Muscle of leg (tissue), 11 donors: Measurements from ENCODE around the gene FEN1. TPM values are rescaled to one million over a fixed set of nuclear protein-coding genes. Genes with fewer than 3 reads are reported as not detected.
A peak's percentile ranks its signal among the peaks of the same experiment; 100 is the strongest.

Experiments used
- DNase-seq: peaks from one replicate; pipeline ENCODE4 v3.0.0; 2013
- H3K27ac ChIP-seq: one replicate; pipeline ENCODE4 v1.5.1; 2013; ENCODE audit warnings: mild to moderate bottlenecking, low read length, control low read depth
- H3K27me3 ChIP-seq: one replicate; pipeline ENCODE4 v1.6.1; 2013; ENCODE audit warnings: low read length; ENCODE audit not compliant: control insufficient read depth, insufficient read depth
- H3K36me3 ChIP-seq: one replicate; pipeline ENCODE4 v1.6.1; 2013; ENCODE audit warnings: low read length; ENCODE audit not compliant: control insufficient read depth, insufficient read depth
- H3K4me1 ChIP-seq: one replicate; pipeline ENCODE4 v1.6.1; 2013; ENCODE audit warnings: low read length; ENCODE audit not compliant: control insufficient read depth, insufficient read depth
- H3K4me3 ChIP-seq: one replicate; pipeline ENCODE4 v1.5.1; 2013; ENCODE audit warnings: low read length, control low read depth
- H3K9me3 ChIP-seq: replicated peaks from 2 replicates; pipeline ENCODE4 v1.6.1; 2013; ENCODE audit warnings: low read depth, low read length; ENCODE audit not compliant: control insufficient read depth
- WGBS: methylation state at CpG from one replicate; pipeline ENCODE4 v1.1.5; 2013; ENCODE audit warnings: missing lambda C conversion rate; ENCODE audit not compliant: insufficient coverage; 5-methylcytosine and 5-hydroxymethylcytosine counted together
- polyA plus RNA-seq, 8 donors: library from polyadenylated mRNA; unstranded; fragments of 120-200 nt; gene quantifications; one replicate each; pipeline versions ENCODE4 v1.2.1 to v1.2.3, GENCODE V29; 2013; ENCODE audit warnings: inconsistent platforms in 1 of 8, low replicate concordance in 1 of 8; ENCODE audit not compliant: insufficient read length in 8 of 8, insufficient read depth in 1 of 8
- total RNA-seq: library from RNA; stranded (reverse); fragments of 120-200 nt; gene quantifications from one replicate; pipeline ENCODE4 v1.2.4, GENCODE V29; 2013

FEN1 gene
- total and polyA plus RNA-seq, 9 donors, result 14.7 to 21.3 (median 18.5) TPM

DNA sequence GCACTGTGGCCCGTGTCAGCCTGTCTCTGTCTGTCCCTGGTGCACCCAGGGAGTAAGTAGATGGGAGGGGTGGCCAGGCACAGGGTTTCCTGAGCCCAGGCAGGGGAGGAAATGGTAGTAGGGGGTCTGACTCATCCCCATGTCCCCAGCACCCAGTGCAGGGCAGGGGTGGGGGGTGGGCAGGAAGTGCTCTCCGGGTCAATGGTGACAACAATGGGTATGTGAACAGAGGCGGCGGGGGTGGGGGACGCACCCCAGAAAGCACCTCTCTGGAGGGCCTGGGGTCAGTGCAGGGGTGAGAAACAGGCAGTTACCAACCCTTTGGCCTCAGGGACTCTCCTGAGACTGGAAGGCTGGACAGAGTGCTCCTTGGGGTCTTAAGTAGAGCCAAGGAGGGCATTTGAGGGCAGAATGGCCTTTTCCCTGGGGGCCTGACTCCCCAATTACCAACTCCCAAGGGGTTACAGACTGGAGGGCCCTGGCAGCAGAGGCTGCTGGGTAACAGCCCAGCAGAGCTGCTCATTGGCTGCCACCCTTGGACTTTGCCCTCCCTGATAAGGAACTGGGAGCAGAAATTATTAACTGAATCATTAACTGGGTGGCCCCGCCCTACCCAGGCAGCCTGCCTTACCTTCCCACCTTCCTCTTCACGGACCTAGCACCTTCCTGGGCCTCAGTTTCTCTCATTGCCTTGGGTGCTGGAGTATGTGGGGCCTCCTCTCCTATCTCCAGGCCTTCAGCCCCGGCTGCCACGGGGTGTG is 36.1 kb upstream of the FEN1 start:
- Histone ChIP-seq H3K4me3 (no peak overlapping the region), H3K36me3 (no peaks in the 10 kb centered on the region), H3K27ac (no peak overlapping the region), H3K4me1 (peaks cover 13% of the 10 kb centered on the region), H3K9me3 (no peaks in the 10 kb centered on the region), H3K27me3 (peaks cover 28% of the 10 kb centered on the region)
- DNase-seq, result no peak
- no CpG with 5 or more reads among the region's 9 CpGs for WGBS

DNA sequence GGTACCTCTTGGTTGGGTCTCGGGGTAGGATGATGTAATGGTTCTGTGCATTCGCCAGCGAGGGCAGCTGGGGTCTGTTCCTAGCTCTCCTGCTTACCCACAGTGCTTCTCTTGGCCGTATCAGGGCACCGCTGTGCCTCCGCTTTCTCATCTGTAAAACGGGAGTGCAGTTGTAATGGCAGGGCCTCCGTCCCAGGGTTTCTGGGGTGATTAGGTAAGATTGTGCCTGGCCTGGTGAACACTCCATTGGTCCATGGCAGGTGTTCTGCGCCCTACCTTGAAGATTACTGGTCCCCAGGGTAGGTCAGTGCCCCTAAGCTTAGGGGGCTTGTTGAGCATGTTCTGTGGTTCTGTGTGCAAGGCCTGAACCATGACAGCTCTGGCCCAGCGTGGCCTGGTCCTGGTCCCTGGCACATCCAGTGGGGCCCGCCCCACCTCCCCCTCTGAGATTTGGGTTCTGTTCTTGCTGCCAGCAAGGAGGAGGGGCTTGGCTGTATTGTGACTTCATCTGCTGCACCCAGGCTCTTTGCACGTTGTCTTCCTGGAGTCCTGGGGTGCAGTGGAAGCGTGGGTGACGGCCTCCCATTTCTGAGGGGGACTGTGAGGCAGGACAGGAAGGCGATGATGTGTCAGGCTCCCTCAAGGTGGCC is 35.4 kb upstream of the FEN1 start:
- peaks cover 11% of the 10 kb centered on the region for H3K4me1 ChIP-seq
- DNase-seq, result no peak
- H3K9me3 ChIP-seq, result no peaks in the 10 kb centered on the region
- H3K27ac ChIP-seq, result no peak overlapping the region
- H3K36me3 ChIP-seq, result no peaks in the 10 kb centered on the region
- 93% methylated on average over 7 of the region's 15 CpGs for WGBS
- H3K27me3 ChIP-seq, result peaks cover 31% of the 10 kb centered on the region
- H3K4me3 ChIP-seq, result no peak overlapping the region

DNA sequence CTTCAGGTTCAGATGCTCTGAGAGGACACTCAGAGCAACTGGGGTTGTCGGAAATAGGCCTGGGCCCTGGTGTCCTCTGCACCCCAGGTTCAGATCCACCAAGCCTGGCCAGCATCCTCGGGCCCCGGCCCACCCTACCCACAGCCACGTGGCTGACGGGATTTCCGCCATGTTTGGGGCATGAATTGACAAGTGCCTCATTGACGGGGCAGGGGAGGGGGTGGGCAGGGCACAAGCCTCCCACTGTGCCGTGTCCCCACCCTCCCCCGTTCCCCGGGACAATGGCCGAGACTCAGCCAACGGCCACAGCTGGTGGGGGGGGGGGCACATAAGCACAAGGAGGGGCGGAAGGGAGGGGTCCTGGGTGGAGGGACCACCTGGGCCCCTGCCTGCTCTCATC is 31.8 kb upstream of the FEN1 start:
- 30% methylated on average over 2 of the region's 13 CpGs for WGBS
- no peak for DNase-seq
- peaks cover 23% of the 10 kb centered on the region for H3K27me3 ChIP-seq

DNA sequence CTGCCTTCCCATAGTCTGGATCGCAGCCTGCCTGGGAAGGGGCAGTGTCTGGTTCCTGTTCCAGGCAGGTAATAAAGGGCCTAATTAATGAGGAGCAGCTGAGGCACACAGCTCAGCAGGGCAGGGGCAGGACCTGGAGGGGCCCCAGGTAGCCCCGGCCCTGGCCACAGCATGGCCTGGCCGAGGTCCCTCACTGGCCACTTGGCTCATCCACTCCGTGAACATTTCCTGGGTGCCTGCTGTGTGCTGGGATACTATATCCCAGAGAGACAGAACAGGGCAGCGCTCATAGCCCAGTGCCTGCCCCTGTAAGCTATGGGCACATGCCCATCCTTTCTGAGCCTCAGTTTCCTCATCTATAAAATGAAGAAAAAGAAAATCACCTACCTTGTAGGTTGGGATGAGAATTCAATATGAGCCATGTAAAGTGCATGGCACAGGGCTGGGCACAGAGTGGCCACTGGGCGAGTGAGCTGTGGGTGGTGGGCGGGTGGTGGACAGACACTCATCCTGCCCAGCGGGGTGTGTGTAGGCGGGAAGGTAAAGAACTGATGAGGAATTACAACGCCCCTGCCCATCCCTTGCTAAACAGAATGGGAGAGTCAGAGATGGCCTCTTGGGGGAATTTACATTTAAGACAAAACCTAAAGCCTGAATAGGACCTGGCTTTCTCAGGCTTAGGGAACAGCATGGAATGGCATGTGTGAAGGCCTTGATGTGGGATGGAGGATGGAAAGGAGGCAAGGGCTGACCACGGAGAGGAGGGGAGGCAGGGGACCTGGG is 31.1 kb upstream of the FEN1 start:
- H3K4me1 ChIP-seq, result peaks cover 8% of the 10 kb centered on the region
- H3K27me3 ChIP-seq, result peaks cover 23% of the 10 kb centered on the region
- no peaks in the 10 kb centered on the region for H3K9me3 ChIP-seq
- no peak overlapping the region for H3K27ac ChIP-seq
- WGBS, result 48% methylated on average over 5 of the region's 11 CpGs
- no peak for DNase-seq
- no peak overlapping the region for H3K4me3 ChIP-seq
- H3K36me3 ChIP-seq, result no peaks in the 10 kb centered on the region

More for the DNA sequence above, 31.8 kb upstream of the FEN1 start:
- H3K9me3 ChIP-seq, result no peaks in the 10 kb centered on the region
- H3K36me3 ChIP-seq, result no peaks in the 10 kb centered on the region
- H3K4me1 ChIP-seq, result peaks cover 8% of the 10 kb centered on the region
- no peak overlapping the region for H3K27ac ChIP-seq
- H3K4me3 ChIP-seq, result no peak overlapping the region

DNA sequence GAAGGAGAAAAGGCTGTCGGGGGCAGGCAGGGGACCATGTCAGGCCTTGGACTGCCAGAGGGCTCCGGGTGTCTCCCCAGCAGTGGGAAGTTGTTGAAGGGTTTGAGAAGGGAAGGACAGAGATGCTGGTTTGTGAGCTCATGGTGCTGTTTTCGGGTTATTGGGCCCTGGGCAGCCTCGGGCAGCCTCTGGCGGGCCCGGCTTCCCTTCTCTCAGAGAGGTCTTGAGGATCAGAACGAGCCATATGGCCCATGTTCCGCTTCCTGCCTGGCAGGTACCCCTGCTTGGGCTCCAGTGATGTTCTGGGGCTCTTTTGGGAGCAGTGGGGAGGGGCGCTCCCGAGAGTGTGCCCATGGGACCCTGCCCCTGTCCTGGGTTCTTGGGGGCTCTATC is 30.5 kb upstream of the FEN1 start:
- WGBS, result 58% methylated on average over 6 of the region's 10 CpGs
- Histone ChIP-seq H3K36me3 (no peaks in the 10 kb centered on the region), H3K9me3 (no peaks in the 10 kb centered on the region), H3K27me3 (peaks cover 23% of the 10 kb centered on the region), H3K27ac (no peak overlapping the region), H3K4me1 (peaks cover 8% of the 10 kb centered on the region), H3K4me3 (no peak overlapping the region)
- DNase-seq, result no peak

DNA sequence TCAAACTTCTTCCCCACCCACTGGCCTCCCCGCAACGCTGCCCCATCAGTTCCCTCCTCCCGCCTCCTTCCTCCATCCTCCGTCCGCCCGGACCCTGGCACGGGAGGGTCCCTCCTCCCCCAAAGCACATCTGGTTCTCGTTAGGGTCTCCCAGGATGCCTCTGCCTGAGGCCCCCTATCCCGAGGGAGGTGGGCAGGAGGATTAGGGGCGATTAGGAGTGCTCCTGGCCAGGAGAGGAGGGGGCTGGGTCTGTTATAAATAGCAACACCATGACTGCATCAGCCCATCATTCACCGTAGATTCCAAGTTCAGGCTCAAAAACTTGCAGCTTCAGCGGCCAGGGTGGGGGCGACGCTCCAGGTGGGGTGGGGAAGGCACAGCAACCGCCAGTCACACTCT is 29.9 kb upstream of the FEN1 start:
- no peaks in the 10 kb centered on the region for H3K9me3 ChIP-seq
- peaks cover 8% of the 10 kb centered on the region for H3K4me1 ChIP-seq
- H3K27me3 ChIP-seq, result peaks cover 23% of the 10 kb centered on the region
- H3K4me3 ChIP-seq, result no peak overlapping the region
- 20% methylated on average over 2 of the region's 15 CpGs for WGBS
- DNase-seq, result peak; percentile 50
- H3K36me3 ChIP-seq, result no peaks in the 10 kb centered on the region
- no peak overlapping the region for H3K27ac ChIP-seq

DNA sequence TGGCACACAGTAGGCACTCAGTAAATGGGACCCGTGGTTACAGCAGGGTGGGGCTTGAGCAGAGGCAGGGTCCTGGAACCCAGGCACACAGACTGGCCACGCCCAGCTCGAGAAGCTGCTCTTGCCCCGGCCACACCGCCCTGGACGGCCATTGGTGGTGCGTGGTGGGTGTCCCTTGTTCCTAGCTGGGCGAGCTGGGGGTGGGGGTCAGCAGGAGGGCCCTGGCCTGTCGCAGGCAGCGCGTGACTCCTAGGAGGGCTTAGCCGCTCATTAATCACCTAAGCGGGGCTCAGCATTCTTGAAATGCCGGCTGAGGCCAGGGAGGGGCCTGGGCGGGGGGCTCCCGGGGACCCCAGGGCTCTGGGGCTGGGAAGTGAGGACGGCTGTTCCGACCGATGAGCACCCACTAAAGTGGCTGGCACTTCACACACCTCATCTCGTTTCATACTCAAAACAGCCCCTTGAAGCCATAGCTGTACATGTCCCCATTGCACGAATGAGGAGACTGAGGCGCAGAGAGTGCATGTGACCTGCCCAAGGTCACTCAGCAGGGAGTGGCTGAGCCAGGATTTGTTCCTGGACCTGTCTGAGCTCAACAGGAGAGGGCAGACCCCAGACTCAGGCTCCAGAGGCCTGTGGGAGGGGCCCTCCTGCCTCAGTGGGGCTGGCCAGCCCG is 28.6 kb upstream of the FEN1 start:
- Histone ChIP-seq H3K9me3 (no peaks in the 10 kb centered on the region), H3K4me3 (no peak overlapping the region), H3K4me1 (peaks cover 8% of the 10 kb centered on the region), H3K36me3 (no peaks in the 10 kb centered on the region), H3K27ac (no peak overlapping the region), H3K27me3 (peaks cover 23% of the 10 kb centered on the region)
- no peak for DNase-seq
- WGBS, result 60% methylated on average over 22 of the region's 23 CpGs

DNA sequence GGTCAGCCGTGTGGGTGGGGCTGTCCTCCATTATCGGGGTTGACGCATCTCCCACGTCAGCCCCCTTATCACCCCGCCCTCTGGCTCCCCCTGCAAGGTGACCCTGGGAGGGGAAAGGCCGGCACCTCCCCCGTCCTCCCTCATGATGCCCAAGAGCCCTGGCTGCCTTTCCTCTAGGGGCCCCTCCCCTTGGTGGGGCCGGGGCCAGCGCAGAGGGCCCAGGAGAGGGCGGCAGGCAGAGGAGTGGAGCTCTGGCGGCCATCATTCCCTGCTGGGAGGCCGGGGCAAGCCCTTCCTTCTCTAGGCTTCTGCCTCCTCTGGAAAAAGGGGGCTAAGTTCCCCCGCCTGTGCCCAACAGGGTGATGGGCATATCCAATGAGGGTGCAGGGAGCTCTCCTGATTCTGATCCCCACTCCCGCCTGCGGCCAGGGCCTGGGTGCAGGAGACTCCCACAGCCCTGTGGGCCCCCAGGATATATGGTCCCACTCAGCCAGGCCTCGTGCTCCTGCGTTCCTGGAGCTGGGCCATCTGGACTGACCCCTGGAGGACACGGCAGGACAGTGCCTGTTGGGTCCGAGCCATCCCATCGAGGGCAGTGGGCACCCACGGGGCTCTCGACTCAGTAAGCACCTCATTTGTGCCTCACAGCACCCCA is 28.0 kb upstream of the FEN1 start:
- Histone ChIP-seq H3K27me3 (peaks cover 23% of the 10 kb centered on the region), H3K4me3 (no peak overlapping the region), H3K9me3 (no peaks in the 10 kb centered on the region), H3K36me3 (no peaks in the 10 kb centered on the region), H3K27ac (no peak overlapping the region), H3K4me1 (peaks cover 8% of the 10 kb centered on the region)
- 49% methylated on average over 15 of the region's 22 CpGs for WGBS
- DNase-seq, result no peak

DNA sequence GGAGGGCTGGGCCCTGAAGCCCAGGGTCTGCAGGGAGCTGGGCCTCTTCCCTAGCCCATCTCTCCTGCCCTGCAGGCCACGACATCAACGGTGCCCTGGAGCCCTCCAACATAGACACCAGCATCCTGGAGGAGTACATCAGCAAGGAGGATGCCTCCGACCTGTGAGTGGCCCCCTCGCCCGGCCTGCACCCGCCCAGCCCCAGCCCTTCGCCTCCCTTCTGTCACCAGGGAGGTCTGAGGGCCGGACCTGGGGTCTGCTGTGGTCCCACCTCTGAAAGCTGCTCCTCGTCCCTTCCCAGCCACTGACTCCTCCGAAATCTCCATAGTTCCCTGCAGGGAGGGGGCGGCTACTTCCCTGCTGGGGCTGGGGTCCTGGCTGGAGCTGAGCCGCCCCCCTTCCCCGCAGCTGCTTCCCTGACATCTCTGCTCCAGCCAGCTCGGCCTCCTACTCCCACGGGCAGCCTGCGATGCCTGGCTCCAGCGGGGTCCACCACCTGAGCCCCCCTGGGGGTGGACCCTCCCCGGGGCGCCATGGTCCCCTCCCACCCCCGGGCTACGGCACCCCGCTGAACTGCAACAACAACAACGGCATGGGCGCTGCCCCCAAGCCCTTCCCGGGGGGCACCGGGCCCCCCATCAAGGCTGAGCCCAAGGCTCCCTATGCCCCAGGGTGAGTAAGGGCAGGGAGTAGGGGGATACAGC is 27.0 kb upstream of the FEN1 start:
- Histone ChIP-seq H3K4me1 (peaks cover 8% of the 10 kb centered on the region), H3K4me3 (no peak overlapping the region), H3K27ac (no peak overlapping the region), H3K9me3 (no peaks in the 10 kb centered on the region), H3K27me3 (peaks cover 23% of the 10 kb centered on the region), H3K36me3 (no peaks in the 10 kb centered on the region)
- 68% methylated on average over 21 of the region's 26 CpGs for WGBS
- no peak for DNase-seq
